IMR-90 (cell line): ENCODE results near the gene PTPRN2. TPM values are rescaled to one million over a fixed set of nuclear protein-coding genes. Genes with fewer than 3 reads are reported as not detected.

Experiments used
- ATAC-seq: fragments of 200-7000 bp; cut with Tn5 transposase; 2 replicates; pipeline ENCODE4 v1.9.1; 2020; ENCODE audit warnings: low read depth, mild to moderate bottlenecking, moderate library complexity
- BruUV-seq: library from RNA; stranded (reverse); fragments of 400-500 nt; replicated peaks from 2 replicates; lab custom pipeline; 2021; lab: Mats Ljungman, UMichigan
- CTCF ChIA-PET: fragments of 300-600 bp; formaldehyde crosslinking; extraction: SDS; loops from one replicate; lab custom pipeline; 2021; ENCODE audit warnings: antibody characterized with exemption; lab: Yijun Ruan, JAX
- POLR2A ChIA-PET: fragments of 300-600 bp; sonication (Branson Sonifier 250); formaldehyde crosslinking; loops from one replicate; lab custom pipeline; 2022; ENCODE audit warnings: antibody characterized with exemption; ENCODE audit not compliant: unreplicated experiment; lab: Charles Lee
- DNase-seq: peaks from one replicate; pipeline ENCODE4 v3.0.0; 2013
- H2AFZ ChIP-seq: replicated peaks from 2 replicates; pipeline ENCODE3; 2013; ENCODE audit warnings: low read length, mild to moderate bottlenecking; ENCODE audit not compliant: poor library complexity
- H2AK5ac ChIP-seq: 2 replicates; pipeline ENCODE4 v1.6.1; 2013; ENCODE audit warnings: low read depth, low read length, inconsistent platforms
- H2AK9ac ChIP-seq: replicated peaks from 2 replicates; pipeline ENCODE3; 2013; ENCODE audit warnings: mild to moderate bottlenecking, low read depth, low read length, moderate library complexity; ENCODE audit not compliant: poor library complexity
- H2BK120ac ChIP-seq: 2 replicates; pipeline ENCODE4 v1.6.1; 2013; ENCODE audit warnings: low read depth, low read length, inconsistent platforms
- H2BK15ac ChIP-seq: 3 replicates; pipeline ENCODE4 v1.6.1; 2013; ENCODE audit warnings: low read depth, low read length, inconsistent platforms
- H2BK20ac ChIP-seq: 2 replicates; pipeline ENCODE4 v1.6.1; 2013; ENCODE audit warnings: low read depth, mild to moderate bottlenecking, inconsistent platforms, low read length, moderate library complexity
- H2BK5ac ChIP-seq: 2 replicates; pipeline ENCODE4 v1.6.1; 2013; ENCODE audit warnings: mild to moderate bottlenecking, low read depth, low read length, inconsistent platforms; ENCODE audit not compliant: poor library complexity, severe bottlenecking
- H3K14ac ChIP-seq: replicated peaks from 2 replicates; pipeline ENCODE4 v1.6.1; 2013; ENCODE audit warnings: low read depth, low read length, inconsistent platforms
- H3K18ac ChIP-seq: 2 replicates; pipeline ENCODE4 v1.6.1; 2013; ENCODE audit warnings: low read depth, low read length, control low read depth
- H3K23ac ChIP-seq: 2 replicates; pipeline ENCODE4 v1.6.1; 2013; ENCODE audit warnings: low read depth, low read length, inconsistent platforms
- H3K27ac ChIP-seq: 2 replicates; pipeline ENCODE4 v1.5.1; 2013; ENCODE audit warnings: mild to moderate bottlenecking, control low read depth, low read length; ENCODE audit not compliant: insufficient read depth
- H3K27me3 ChIP-seq: 2 replicates; pipeline ENCODE4 v1.6.1; 2013; ENCODE audit warnings: low read length; ENCODE audit not compliant: control insufficient read depth, insufficient read depth
- H3K36me3 ChIP-seq: 2 replicates; pipeline ENCODE4 v1.6.1; 2013; ENCODE audit warnings: low read length, mixed read lengths; ENCODE audit not compliant: control insufficient read depth, insufficient read depth
- H3K4ac ChIP-seq: 2 replicates; pipeline ENCODE4 v1.6.1; 2013; ENCODE audit warnings: low read depth, low read length, inconsistent platforms
- H3K4me1 ChIP-seq: 2 replicates; pipeline ENCODE4 v1.6.1; 2013; ENCODE audit warnings: low read length, mixed read lengths; ENCODE audit not compliant: control insufficient read depth, insufficient read depth
- H3K4me2 ChIP-seq: 2 replicates; pipeline ENCODE4 v1.6.1; 2013; ENCODE audit warnings: low read depth, mild to moderate bottlenecking, control low read depth, low read length, moderate library complexity
- H3K4me3 ChIP-seq: 2 replicates; pipeline ENCODE4 v1.5.1; 2013; ENCODE audit warnings: low read depth, mild to moderate bottlenecking, control low read depth, low read length, moderate library complexity; ENCODE audit not compliant: insufficient read depth
- H3K56ac ChIP-seq: 2 replicates; pipeline ENCODE4 v1.6.1; 2013; ENCODE audit warnings: low read length, inconsistent platforms; ENCODE audit not compliant: insufficient read depth; ENCODE audit errors: extremely low read depth
- H3K79me1 ChIP-seq, 2 experiments: 2 replicates each; pipeline ENCODE4 v1.6.1; 2013; ENCODE audit warnings: low read length in 2 of 2, inconsistent platforms in 1 of 2, low read depth in 1 of 2
- H3K9ac ChIP-seq: 2 replicates; pipeline ENCODE4 v1.6.1; 2013; ENCODE audit warnings: low read depth, low read length, control low read depth
- H3K9me1 ChIP-seq: 2 replicates; pipeline ENCODE4 v1.6.1; 2013; ENCODE audit warnings: low read length, inconsistent platforms; ENCODE audit not compliant: insufficient read depth
- H3K9me3 ChIP-seq: 2 replicates; pipeline ENCODE4 v1.6.1; 2013; ENCODE audit warnings: low read length; ENCODE audit not compliant: control insufficient read depth, insufficient read depth
- H4K20me1 ChIP-seq: 2 replicates; pipeline ENCODE4 v1.6.1; 2013; ENCODE audit warnings: low read length, inconsistent platforms; ENCODE audit not compliant: insufficient read depth
- H4K5ac ChIP-seq: 2 replicates; pipeline ENCODE4 v1.6.1; 2013; ENCODE audit warnings: mild to moderate bottlenecking, low read depth, low read length, control low read depth
- H4K8ac ChIP-seq, 2 experiments: 2 replicates each; pipeline ENCODE4 v1.6.1; 2013; ENCODE audit warnings: low read depth in 2 of 2, low read length in 2 of 2, control low read depth in 1 of 2, inconsistent platforms in 1 of 2
- H4K91ac ChIP-seq: 2 replicates; pipeline ENCODE4 v1.6.1; 2013; ENCODE audit warnings: low read depth, low read length, inconsistent platforms; ENCODE audit not compliant: insufficient read depth
- BHLHE40 ChIP-seq: fragments of 150-350 bp; IDR thresholded peaks from 2 replicates; pipeline ENCODE4 v1.6.1; 2016; ENCODE audit warnings: mild to moderate bottlenecking, low read depth, low read length
- CEBPB ChIP-seq: IDR thresholded peaks from 2 replicates; pipeline ENCODE4 v1.6.1; 2012; ENCODE audit warnings: low read depth, low read length, improper control_type of control experiment
- CHD1 ChIP-seq: IDR thresholded peaks from 2 replicates; pipeline ENCODE4 v1.6.1; 2012; ENCODE audit warnings: low read depth, low read length, improper control_type of control experiment
- CTCF ChIP-seq: conservative IDR thresholded peaks from 2 replicates; pipeline ENCODE4 v1.5.1; 2012; ENCODE audit warnings: mild to moderate bottlenecking, low read depth, low read length, improper control_type of control experiment
- ELK1 ChIP-seq: fragments of 150-350 bp; IDR thresholded peaks from 2 replicates; pipeline ENCODE4 v1.6.1; 2016; ENCODE audit warnings: low read depth, mild to moderate bottlenecking, low read length, moderate library complexity, borderline replicate concordance
- FOS ChIP-seq: fragments of 150-350 bp; IDR thresholded peaks from 2 replicates; pipeline ENCODE4 v1.6.1; 2016; ENCODE audit warnings: low read depth, low read length
- MAFK ChIP-seq: IDR thresholded peaks from 2 replicates; pipeline ENCODE4 v1.6.1; 2012; ENCODE audit warnings: low read depth, low read length, improper control_type of control experiment
- MAZ ChIP-seq: IDR thresholded peaks from 2 replicates; pipeline ENCODE4 v1.6.1; 2012; ENCODE audit warnings: low read depth, mild to moderate bottlenecking, low read length, improper control_type of control experiment, moderate library complexity, borderline replicate concordance
- MXI1 ChIP-seq: IDR thresholded peaks from 2 replicates; pipeline ENCODE4 v1.6.1; 2012; ENCODE audit warnings: low read depth, mild to moderate bottlenecking, low read length, moderate library complexity, borderline replicate concordance
- NFE2L2 ChIP-seq: fragments of 150-350 bp; IDR thresholded peaks from 2 replicates; pipeline ENCODE4 v1.6.1; 2016; ENCODE audit warnings: low read depth, mild to moderate bottlenecking, low read length
- POLR2A ChIP-seq: IDR thresholded peaks from 2 replicates; pipeline ENCODE4 v1.6.1; 2012; ENCODE audit warnings: mild to moderate bottlenecking, low read depth, low read length
- RAD21 ChIP-seq: IDR thresholded peaks from 2 replicates; pipeline ENCODE4 v1.6.1; 2012; ENCODE audit warnings: low read length, improper control_type of control experiment
- RFX5 ChIP-seq: IDR thresholded peaks from 2 replicates; pipeline ENCODE4 v1.8.0; 2012; ENCODE audit warnings: low read depth, mild to moderate bottlenecking, low read length, moderate library complexity
- SMC3 ChIP-seq: fragments of 150-350 bp; IDR thresholded peaks from 2 replicates; pipeline ENCODE4 v1.6.1; 2016; ENCODE audit warnings: low read depth, mild to moderate bottlenecking, antibody characterized with exemption, low read length, moderate library complexity
- USF2 ChIP-seq: fragments of 150-350 bp; IDR thresholded peaks from 2 replicates; pipeline ENCODE4 v1.6.1; 2017; ENCODE audit warnings: mild to moderate bottlenecking, antibody characterized with exemption, low read length, low read depth
- WGBS, 2 experiments: methylation state at CpG; one replicate each; pipeline versions ENCODE4 v1.1.5 to v1.1.7; 2013; ENCODE audit warnings: missing lambda C conversion rate in 2 of 2; ENCODE audit not compliant: insufficient read length in 1 of 2; ENCODE audit errors: extremely low coverage in 2 of 2; 5-methylcytosine and 5-hydroxymethylcytosine counted together
- dilution Hi-C: fragments of 300-500 bp; cut with HindIII; formaldehyde crosslinking; loops from one replicate; pipeline ENCODE4 v1.14.3; 2018; ENCODE audit warnings: low sequenced_read_pairs; ENCODE audit not compliant: unreplicated experiment
- in situ Hi-C: fragments of 300-500 bp; cut with MboI; formaldehyde crosslinking; loops from 3 replicates; pipeline ENCODE4 v1.14.3; 2019; ENCODE audit warnings: low sequenced_read_pairs, inconsistent platforms, mixed read lengths
- intact Hi-C: fragments of 100-400 bp; cut with micrococcal nuclease; formaldehyde crosslinking; loops from 2 replicates; pipeline ENCODE4 v1.10.0; 2022
- polyA plus RNA-seq, 3 experiments: library from polyadenylated mRNA; depleted of rRNA; stranded (reverse); fragments of >200 nt; gene quantifications; 2 replicates each; pipeline ENCODE4 v1.2.3, GENCODE V29; 2012; ENCODE audit warnings: low replicate concordance in 1 of 3
- total RNA-seq: library from RNA; depleted of rRNA; stranded (reverse); fragments of >200 nt; gene quantifications from 2 replicates; pipeline ENCODE4 v1.2.3, GENCODE V29; 2012

PTPRN2 gene
- total and polyA plus RNA-seq, 2 of the 4 experiments (the other 2 are of a cell fraction), result 0.03 TPM; not detected in 1

GRCh38 chr7:157625973-157626742, 961.5 kb downstream of the PTPRN2 start:
- intact Hi-C loops (no loop called here), dilution Hi-C loops (no loop called here), in situ Hi-C loops (no loop called here)
- Histone ChIP-seq H2AK9ac (no peak overlapping the region), H3K4me3 (no peak overlapping the region), H2BK15ac (no peak overlapping the region), H2AFZ (no peak overlapping the region), H3K9ac (no peak overlapping the region), H2BK120ac (no peak overlapping the region), H3K4me2 (no peak overlapping the region), H2BK5ac (no peak overlapping the region), H3K79me1 (no peaks in the 10 kb centered on the region), H3K4ac (no peak overlapping the region), H3K18ac (no peak overlapping the region), H4K20me1 (no peaks in the 10 kb centered on the region), H3K14ac (no peak overlapping the region), H3K56ac (no peak overlapping the region), H3K23ac (no peak overlapping the region), H2BK20ac (no peak overlapping the region), H3K36me3 (no peaks in the 10 kb centered on the region), H3K9me1 (no peaks in the 10 kb centered on the region), H4K8ac (no peak overlapping the region), H2AK5ac (no peak overlapping the region), H3K9me3 (peaks cover 37% of the 10 kb centered on the region), H4K5ac (no peak overlapping the region), H3K27me3 (no peaks in the 10 kb centered on the region), H3K4me1 (no peaks in the 10 kb centered on the region), H4K91ac (no peak overlapping the region), H3K27ac (no peak overlapping the region)
- DNase-seq, result no peak
- 59% methylated on average over 8 of the region's 11 CpGs; no CpG with 5 or more reads in 1 of the 2 experiments for WGBS, 2 experiments
- BruUV-seq, result no TSS peak
- ChIA-PET POLR2A (no interaction called here), CTCF (no interaction called here)
- no peak for ATAC-seq
- no peak for TF ChIP-seq ELK1
- no peak for TF ChIP-seq CEBPB
- no peak for TF ChIP-seq FOS
- no peak for TF ChIP-seq POLR2A
- TF ChIP-seq USF2, result no peak
- no peak for TF ChIP-seq RAD21
- TF ChIP-seq MAZ, result no peak
- TF ChIP-seq CHD1, result no peak
- TF ChIP-seq MXI1, result no peak
- TF ChIP-seq NFE2L2, result no peak
- TF ChIP-seq MAFK, result no peak
- no peak for TF ChIP-seq RFX5
- TF ChIP-seq BHLHE40, result no peak
- TF ChIP-seq CTCF, result no peak
- no peak for TF ChIP-seq SMC3
